ENCODE data around the gene TNFRSF6B. TPM values are rescaled to one million over a fixed set of nuclear protein-coding genes. Genes with fewer than 3 reads are reported as not detected.
A peak's percentile ranks its signal among the peaks of the same experiment; 100 is the strongest.

Gene TNFRSF6B
- total and polyA plus RNA-seq, 4 donors: 1.6 to 195 (median 32.7) TPM

DNA sequence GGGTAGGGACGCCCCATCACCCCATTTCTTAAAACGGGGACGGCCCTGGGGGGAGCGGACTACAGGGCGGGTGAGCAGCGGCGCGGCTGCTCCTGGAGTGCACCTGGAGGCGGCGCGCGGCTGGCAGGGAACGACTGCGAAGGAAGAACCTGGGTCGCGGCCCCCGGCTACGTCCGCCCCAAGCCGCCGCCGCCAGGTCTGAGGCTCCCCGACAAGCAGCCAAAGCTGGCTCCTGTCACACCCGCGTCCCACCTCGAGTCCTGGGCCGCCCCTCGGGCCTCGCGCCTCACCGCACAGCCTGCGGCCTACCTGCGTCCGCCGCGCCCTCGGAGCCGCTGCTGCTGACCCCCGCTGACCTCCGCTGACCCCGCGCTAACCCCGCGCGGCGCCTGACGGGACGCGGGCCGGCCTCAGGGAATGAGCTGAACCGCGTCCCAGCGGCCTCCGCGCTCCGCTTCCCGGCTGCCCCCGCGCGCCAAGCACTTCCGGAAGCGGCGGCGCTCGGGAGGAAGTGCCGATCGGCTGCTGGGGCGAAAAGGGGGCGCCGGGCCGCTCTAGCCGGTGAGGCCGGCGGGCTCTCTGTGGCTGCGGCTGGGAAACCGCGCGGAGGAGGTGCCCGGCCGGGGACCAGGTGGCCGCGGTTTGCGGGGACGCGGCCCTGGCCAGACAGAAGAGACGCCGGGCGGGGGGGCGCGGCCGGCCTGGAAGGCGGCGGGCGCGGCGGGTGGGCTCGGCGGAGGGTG lies 11.3 kb downstream of the TNFRSF6B start, which contains the start of the genes ARFRP1 and ZGPAT:
TSS of gene ARFRP1 (minus strand) at position 419 of the 743 bp plus-strand sequence. CDS start 885 bp downstream, outside the sequence.
TSS of gene ZGPAT (plus strand) at position 482 of the 743 bp plus-strand sequence. CDS start 542 bp downstream, outside the sequence.
- Histone ChIP-seq H3K36me3 (ENCODE audit: control insufficient read depth in 4 of 4, insufficient read depth in 4 of 4, low read length in 4 of 4) (peaks cover 6 to 36% (median 22%) of the 10 kb centered on the region in 4 donors), H3K4me1 (ENCODE audit: control insufficient read depth in 5 of 5, insufficient read depth in 5 of 5, low read length in 5 of 5) (peaks cover 0 to 16% (median 8%) of the 10 kb centered on the region in 5 donors), H3K9me3 (ENCODE audit: control insufficient read depth in 4 of 4, insufficient read depth in 3 of 4, low read length in 3 of 4) (no peaks in the 10 kb centered on the region), H3K27me3 (ENCODE audit: control insufficient read depth in 3 of 3, insufficient read depth in 3 of 3, low read length in 2 of 3) (no peaks in the 10 kb centered on the region), H3K4me3 (peak within 1 kb of the TSS; percentile 94), H3K27ac (ENCODE audit: low read depth in 1 of 2, low read length in 1 of 2) (peak within 1 kb of the TSS; percentile 94 to 95), H3K9ac (ENCODE audit: insufficient read depth in 1 of 2, low read length in 2 of 2) (peak within 1 kb of the TSS; percentile 46 to 68)
- TF ChIP-seq, protein P1, sequence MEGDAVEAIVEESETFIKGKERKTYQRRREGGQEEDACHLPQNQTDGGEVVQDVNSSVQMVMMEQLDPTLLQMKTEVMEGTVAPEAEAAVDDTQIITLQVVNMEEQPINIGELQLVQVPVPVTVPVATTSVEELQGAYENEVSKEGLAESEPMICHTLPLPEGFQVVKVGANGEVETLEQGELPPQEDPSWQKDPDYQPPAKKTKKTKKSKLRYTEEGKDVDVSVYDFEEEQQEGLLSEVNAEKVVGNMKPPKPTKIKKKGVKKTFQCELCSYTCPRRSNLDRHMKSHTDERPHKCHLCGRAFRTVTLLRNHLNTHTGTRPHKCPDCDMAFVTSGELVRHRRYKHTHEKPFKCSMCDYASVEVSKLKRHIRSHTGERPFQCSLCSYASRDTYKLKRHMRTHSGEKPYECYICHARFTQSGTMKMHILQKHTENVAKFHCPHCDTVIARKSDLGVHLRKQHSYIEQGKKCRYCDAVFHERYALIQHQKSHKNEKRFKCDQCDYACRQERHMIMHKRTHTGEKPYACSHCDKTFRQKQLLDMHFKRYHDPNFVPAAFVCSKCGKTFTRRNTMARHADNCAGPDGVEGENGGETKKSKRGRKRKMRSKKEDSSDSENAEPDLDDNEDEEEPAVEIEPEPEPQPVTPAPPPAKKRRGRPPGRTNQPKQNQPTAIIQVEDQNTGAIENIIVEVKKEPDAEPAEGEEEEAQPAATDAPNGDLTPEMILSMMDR (IDR thresholded peaks at IDR 0.05; ENCODE audit: control extremely low read depth, extremely low read depth): no peak
- ATAC-seq (ENCODE audit: insufficient read depth, low FRiP score) (peak; percentile 94), DNase-seq (peak; percentile 81 to 89 (median 84))
- WGBS, 2 donors: 0 to 1% methylated on average over 83 to 98 of the region's 98 CpGs

DNA sequence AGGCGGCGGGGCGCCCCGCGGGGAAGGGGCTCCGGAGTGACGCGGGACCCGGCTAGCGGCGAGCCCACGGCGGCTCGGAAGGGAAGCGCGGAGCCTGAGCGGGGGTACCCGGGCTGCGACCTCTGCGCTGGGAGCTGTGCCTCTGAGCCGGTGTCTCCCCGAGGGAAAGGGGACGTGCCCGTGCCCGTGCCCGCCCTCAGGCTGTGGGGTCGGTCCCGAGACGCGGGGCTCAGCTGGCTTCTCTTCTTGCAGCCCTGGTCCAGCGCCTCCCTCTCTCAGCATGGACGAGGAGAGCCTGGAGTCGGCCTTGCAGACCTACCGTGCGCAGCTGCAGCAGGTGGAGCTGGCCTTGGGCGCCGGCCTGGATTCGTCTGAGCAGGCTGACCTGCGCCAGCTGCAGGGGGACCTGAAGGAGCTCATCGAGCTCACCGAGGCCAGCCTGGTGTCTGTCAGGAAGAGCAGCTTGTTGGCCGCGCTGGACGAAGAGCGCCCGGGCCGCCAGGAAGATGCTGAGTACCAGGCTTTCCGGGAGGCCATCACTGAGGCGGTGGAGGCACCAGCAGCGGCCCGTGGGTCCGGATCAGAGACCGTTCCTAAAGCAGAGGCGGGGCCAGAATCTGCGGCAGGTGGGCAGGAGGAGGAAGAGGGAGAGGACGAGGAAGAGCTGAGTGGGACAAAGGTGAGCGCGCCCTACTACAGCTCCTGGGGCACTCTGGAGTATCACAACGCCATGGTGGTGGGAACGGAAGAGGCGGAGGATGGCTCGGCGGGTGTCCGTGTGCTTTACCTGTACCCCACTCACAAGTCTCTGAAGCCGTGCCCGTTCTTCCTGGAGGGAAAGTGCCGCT lies 12.1 kb downstream of the TNFRSF6B start:
- WGBS, 2 donors: 22 to 46% methylated on average over 43 to 67 of the region's 67 CpGs
- H3K27ac ChIP-seq (ENCODE audit: low read depth in 1 of 2, low read length in 1 of 2): peak overlapping the region; percentile 4 to 87
- no peak for ATAC-seq (ENCODE audit: insufficient read depth, low FRiP score)

GRCh38 chr20:63709149-63709527 lies 12.7 kb downstream of the TNFRSF6B start:
- TF ChIP-seq, protein P1 (IDR thresholded peaks at IDR 0.05; ENCODE audit: control extremely low read depth, extremely low read depth): no peak
- peaks cover 0 to 16% (median 8%) of the 10 kb centered on the region in 5 donors for H3K4me1 ChIP-seq (ENCODE audit: control insufficient read depth in 5 of 5, insufficient read depth in 5 of 5, low read length in 5 of 5)
- H3K9me3 ChIP-seq (ENCODE audit: control insufficient read depth in 4 of 4, insufficient read depth in 3 of 4, low read length in 3 of 4): no peaks in the 10 kb centered on the region
- peaks cover 6 to 31% (median 23%) of the 10 kb centered on the region in 4 donors for H3K36me3 ChIP-seq (ENCODE audit: control insufficient read depth in 4 of 4, insufficient read depth in 4 of 4, low read length in 4 of 4)
- no peak overlapping the region for H3K9ac ChIP-seq (ENCODE audit: insufficient read depth in 1 of 2, low read length in 2 of 2)
- no peak for ATAC-seq (ENCODE audit: insufficient read depth, low FRiP score)
- H3K4me3 ChIP-seq: no peak overlapping the region
- WGBS, 2 donors: 92 to 95% methylated on average over 17 of the region's 17 CpGs
- no peaks in the 10 kb centered on the region for H3K27me3 ChIP-seq (ENCODE audit: control insufficient read depth in 3 of 3, insufficient read depth in 3 of 3, low read length in 2 of 3)
- peak overlapping the region in 1 of 2 donors; percentile 4 for H3K27ac ChIP-seq (ENCODE audit: low read depth in 1 of 2, low read length in 1 of 2)
- no peak for DNase-seq

More for the DNA sequence above, 12.1 kb downstream of the TNFRSF6B start:
- H3K4me3 ChIP-seq: peak overlapping the region; percentile 73
- no peak overlapping the region for H3K9ac ChIP-seq (ENCODE audit: insufficient read depth in 1 of 2, low read length in 2 of 2)
- H3K4me1 ChIP-seq (ENCODE audit: control insufficient read depth in 5 of 5, insufficient read depth in 5 of 5, low read length in 5 of 5): peaks cover 0 to 16% (median 8%) of the 10 kb centered on the region in 5 donors
- TF ChIP-seq, protein P1 (IDR thresholded peaks at IDR 0.05; ENCODE audit: control extremely low read depth, extremely low read depth): no peak
- no peaks in the 10 kb centered on the region for H3K27me3 ChIP-seq (ENCODE audit: control insufficient read depth in 3 of 3, insufficient read depth in 3 of 3, low read length in 2 of 3)
- H3K9me3 ChIP-seq (ENCODE audit: control insufficient read depth in 4 of 4, insufficient read depth in 3 of 4, low read length in 3 of 4): no peaks in the 10 kb centered on the region
- H3K36me3 ChIP-seq (ENCODE audit: control insufficient read depth in 4 of 4, insufficient read depth in 4 of 4, low read length in 4 of 4): peaks cover 6 to 34% (median 22%) of the 10 kb centered on the region in 4 donors
- DNase-seq: no peak
